ENCODE results near the gene BCO1.
"Not testable (repeated sequence)": the region's sequence is repeated elsewhere in the genome, so short reads cannot be mapped to it uniquely, and the experiment has no call there.

The BCO1 gene

DNA sequence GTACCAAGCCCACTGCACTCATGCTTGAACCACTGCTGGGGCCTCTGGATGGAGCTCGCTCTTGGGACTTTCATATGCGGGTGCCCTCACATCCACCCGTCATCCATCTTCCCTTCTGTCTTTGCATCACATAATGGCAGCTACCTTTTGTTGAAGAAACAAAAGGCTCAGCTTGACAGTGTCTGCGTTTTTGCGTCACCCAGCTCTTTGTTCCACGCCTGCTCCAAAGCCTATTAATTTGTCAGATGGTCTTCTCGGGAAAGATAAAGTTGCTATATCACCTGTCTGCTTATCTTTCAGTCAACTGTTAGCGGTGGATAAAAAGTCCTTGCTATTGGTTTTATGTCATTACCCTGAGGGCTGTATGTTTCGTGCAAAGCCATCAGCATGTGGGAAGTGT is 18.1 kb upstream of the BCO1 start:
- Histone ChIP-seq H3K4me1 (ENCODE audit: insufficient read depth, poor library complexity, severe bottlenecking) (no peaks in the 10 kb centered on the region), H3K27me3 (ENCODE audit: insufficient read depth, poor library complexity, severe bottlenecking) (no peaks in the 10 kb centered on the region), H3K27ac (ENCODE audit: poor library complexity, severe bottlenecking) (no peak overlapping the region), H3K4me3 (ENCODE audit: severe bottlenecking) (no peak overlapping the region), H3K36me3 (ENCODE audit: low read depth) (no peaks in the 10 kb centered on the region), H3K9me3 (ENCODE audit: severe bottlenecking) (no peaks in the 10 kb centered on the region)
- DNase-seq (ENCODE audit: low spot score), result no peak
- ATAC-seq (ENCODE audit: low read depth), result no peak
- no peak for TF ChIP-seq CTCF (IDR thresholded peaks at IDR 0.05; ENCODE audit: poor library complexity, severe bottlenecking)

GRCh38 chr16:81221731-81222130 is 16.8 kb upstream of the BCO1 start:
- Histone ChIP-seq H3K27ac (ENCODE audit: poor library complexity, severe bottlenecking) (no peak overlapping the region), H3K4me3 (ENCODE audit: severe bottlenecking) (no peak overlapping the region), H3K9me3 (ENCODE audit: severe bottlenecking) (no peaks in the 10 kb centered on the region), H3K4me1 (ENCODE audit: insufficient read depth, poor library complexity, severe bottlenecking) (no peaks in the 10 kb centered on the region), H3K27me3 (ENCODE audit: insufficient read depth, poor library complexity, severe bottlenecking) (no peaks in the 10 kb centered on the region), H3K36me3 (ENCODE audit: low read depth) (no peaks in the 10 kb centered on the region)
- ATAC-seq (ENCODE audit: low read depth), result no peak
- TF ChIP-seq CTCF (IDR thresholded peaks at IDR 0.05; ENCODE audit: poor library complexity, severe bottlenecking), result no peak
- DNase-seq (ENCODE audit: low spot score), result no peak

- H3K27ac ChIP-seq (ENCODE audit: poor library complexity, severe bottlenecking), result no peak overlapping the region
- H3K4me1 ChIP-seq (ENCODE audit: insufficient read depth, poor library complexity, severe bottlenecking), result no peaks in the 10 kb centered on the region
- ATAC-seq (ENCODE audit: low read depth), result no peak
- no peaks in the 10 kb centered on the region for H3K27me3 ChIP-seq (ENCODE audit: insufficient read depth, poor library complexity, severe bottlenecking)
- no peak overlapping the region for H3K4me3 ChIP-seq (ENCODE audit: severe bottlenecking)
- H3K9me3 ChIP-seq (ENCODE audit: severe bottlenecking), result no peaks in the 10 kb centered on the region
- no peaks in the 10 kb centered on the region for H3K36me3 ChIP-seq (ENCODE audit: low read depth)
- no peak for DNase-seq (ENCODE audit: low spot score)
- TF ChIP-seq CTCF (IDR thresholded peaks at IDR 0.05; ENCODE audit: poor library complexity, severe bottlenecking), result no peak
Measured at GRCh38 chr16:81224824-81225223, 13.7 kb upstream of the BCO1 start.

DNA sequence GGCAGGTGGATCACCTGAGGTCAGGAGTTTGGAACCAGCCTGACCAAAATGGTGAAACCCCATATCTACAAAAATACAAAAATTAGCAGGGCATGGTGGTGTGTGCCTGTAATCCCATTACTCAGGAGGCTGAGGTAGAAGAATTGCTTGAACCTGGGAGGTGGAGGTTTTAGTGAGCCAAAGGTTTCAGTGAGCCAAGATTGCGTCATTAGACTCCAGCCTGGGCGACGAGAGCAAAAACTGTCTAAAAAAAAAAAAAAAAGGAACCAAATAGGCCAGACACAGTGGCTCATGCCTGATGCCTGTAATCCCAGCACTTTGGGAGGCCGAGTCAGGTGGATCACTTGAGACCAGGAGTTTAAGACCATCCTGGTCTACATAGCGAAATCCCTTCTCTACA is 12.8 kb upstream of the BCO1 start:
- DNase-seq (ENCODE audit: low spot score); H3K27me3 ChIP-seq (ENCODE audit: insufficient read depth, poor library complexity, severe bottlenecking); ATAC-seq (ENCODE audit: low read depth): not testable (repeated sequence)

DNA sequence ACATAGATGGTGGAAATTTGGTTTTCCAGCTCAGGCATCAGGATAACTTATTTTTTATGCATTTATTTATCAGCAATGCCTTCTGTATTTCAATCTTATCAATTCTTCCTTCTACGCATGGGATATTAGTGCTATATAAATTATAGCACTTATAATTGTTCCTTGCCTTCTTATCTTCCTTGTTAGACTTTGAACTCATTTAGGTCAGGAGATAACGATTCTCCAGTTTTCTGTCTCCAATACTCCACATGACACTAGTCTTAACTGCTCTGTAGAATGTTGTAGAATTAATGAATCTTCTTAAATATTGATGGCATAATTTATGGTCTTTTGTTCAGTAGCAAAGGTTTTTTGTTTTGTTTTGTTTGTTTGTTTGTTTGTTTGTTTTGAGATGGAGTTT is 10.7 kb upstream of the BCO1 start:
- Histone ChIP-seq H3K27me3 (ENCODE audit: insufficient read depth, poor library complexity, severe bottlenecking) (no peaks in the 10 kb centered on the region), H3K4me3 (ENCODE audit: severe bottlenecking) (no peak overlapping the region), H3K27ac (ENCODE audit: poor library complexity, severe bottlenecking) (no peak overlapping the region), H3K36me3 (ENCODE audit: low read depth) (no peaks in the 10 kb centered on the region), H3K4me1 (ENCODE audit: insufficient read depth, poor library complexity, severe bottlenecking) (no peaks in the 10 kb centered on the region), H3K9me3 (ENCODE audit: severe bottlenecking) (no peaks in the 10 kb centered on the region)
- ATAC-seq (ENCODE audit: low read depth) (no peak), DNase-seq (ENCODE audit: low spot score) (no peak)
- no peak for TF ChIP-seq CTCF (IDR thresholded peaks at IDR 0.05; ENCODE audit: poor library complexity, severe bottlenecking)

More for the DNA sequence above, 12.8 kb upstream of the BCO1 start:
- H3K36me3 ChIP-seq (ENCODE audit: low read depth); H3K9me3 ChIP-seq (ENCODE audit: severe bottlenecking); H3K27ac ChIP-seq (ENCODE audit: poor library complexity, severe bottlenecking); H3K4me3 ChIP-seq (ENCODE audit: severe bottlenecking); H3K4me1 ChIP-seq (ENCODE audit: insufficient read depth, poor library complexity, severe bottlenecking): not testable (repeated sequence)

Measured in RWPE2 (cell line).